Measurements from ENCODE around the gene CACNB4.

DNA sequence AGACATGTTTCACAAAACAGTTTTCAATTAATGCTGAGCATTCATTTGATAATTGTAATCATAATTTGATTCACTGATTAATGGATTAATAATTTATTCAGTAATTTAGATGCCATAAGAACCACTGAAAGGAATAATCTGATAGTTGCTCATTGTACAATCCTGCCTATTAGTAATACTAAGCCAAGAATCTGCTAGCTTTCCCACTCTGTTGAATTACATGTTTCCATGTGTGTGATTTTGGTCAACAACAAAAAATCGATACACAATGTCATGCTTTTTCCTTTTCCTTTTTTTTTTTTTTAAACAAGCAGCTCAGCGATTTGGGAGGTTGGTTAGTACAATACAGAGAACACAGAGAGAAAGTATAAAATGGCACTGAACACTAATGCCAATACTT, 296.5 kb downstream of the CACNB4 start:
- no peak for TF ChIP-seq SIN3A (IDR thresholded peaks at IDR 0.05; ENCODE audit: borderline replicate concordance, low read depth, low read length)
- TF ChIP-seq, protein P1, sequence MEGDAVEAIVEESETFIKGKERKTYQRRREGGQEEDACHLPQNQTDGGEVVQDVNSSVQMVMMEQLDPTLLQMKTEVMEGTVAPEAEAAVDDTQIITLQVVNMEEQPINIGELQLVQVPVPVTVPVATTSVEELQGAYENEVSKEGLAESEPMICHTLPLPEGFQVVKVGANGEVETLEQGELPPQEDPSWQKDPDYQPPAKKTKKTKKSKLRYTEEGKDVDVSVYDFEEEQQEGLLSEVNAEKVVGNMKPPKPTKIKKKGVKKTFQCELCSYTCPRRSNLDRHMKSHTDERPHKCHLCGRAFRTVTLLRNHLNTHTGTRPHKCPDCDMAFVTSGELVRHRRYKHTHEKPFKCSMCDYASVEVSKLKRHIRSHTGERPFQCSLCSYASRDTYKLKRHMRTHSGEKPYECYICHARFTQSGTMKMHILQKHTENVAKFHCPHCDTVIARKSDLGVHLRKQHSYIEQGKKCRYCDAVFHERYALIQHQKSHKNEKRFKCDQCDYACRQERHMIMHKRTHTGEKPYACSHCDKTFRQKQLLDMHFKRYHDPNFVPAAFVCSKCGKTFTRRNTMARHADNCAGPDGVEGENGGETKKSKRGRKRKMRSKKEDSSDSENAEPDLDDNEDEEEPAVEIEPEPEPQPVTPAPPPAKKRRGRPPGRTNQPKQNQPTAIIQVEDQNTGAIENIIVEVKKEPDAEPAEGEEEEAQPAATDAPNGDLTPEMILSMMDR (IDR thresholded peaks at IDR 0.05): no peak
- TF ChIP-seq TAF1 (IDR thresholded peaks at IDR 0.05; ENCODE audit: borderline replicate concordance, low read depth, low read length): no peak
- TF ChIP-seq RAD21 (IDR thresholded peaks at IDR 0.05; ENCODE audit: low read length): no peak
- no peak for TF ChIP-seq YY1 (IDR thresholded peaks at IDR 0.05; ENCODE audit: low read depth)
- TF ChIP-seq RFX5 (IDR thresholded peaks at IDR 0.05; ENCODE audit: low read length): no peak

All from SK-N-SH (cell line).